GM12873 (cell line): Measurements from ENCODE around the gene CHAD.
A peak's percentile ranks its signal among the peaks of the same experiment; 100 is the strongest.

Experiments
- CTCF ChIP-seq: IDR thresholded peaks from 2 replicates; pipeline ENCODE4 v1.5.1; 2012; ENCODE audit warnings: low read depth, mild to moderate bottlenecking, moderate library complexity, low read length, control low read depth; ENCODE audit not compliant: insufficient read depth; ENCODE audit errors: missing control alignments

Gene CHAD

GRCh38 chr17:50481648-50482047 is 13.0 kb upstream of the CHAD start:
- no peak for TF ChIP-seq CTCF

DNA sequence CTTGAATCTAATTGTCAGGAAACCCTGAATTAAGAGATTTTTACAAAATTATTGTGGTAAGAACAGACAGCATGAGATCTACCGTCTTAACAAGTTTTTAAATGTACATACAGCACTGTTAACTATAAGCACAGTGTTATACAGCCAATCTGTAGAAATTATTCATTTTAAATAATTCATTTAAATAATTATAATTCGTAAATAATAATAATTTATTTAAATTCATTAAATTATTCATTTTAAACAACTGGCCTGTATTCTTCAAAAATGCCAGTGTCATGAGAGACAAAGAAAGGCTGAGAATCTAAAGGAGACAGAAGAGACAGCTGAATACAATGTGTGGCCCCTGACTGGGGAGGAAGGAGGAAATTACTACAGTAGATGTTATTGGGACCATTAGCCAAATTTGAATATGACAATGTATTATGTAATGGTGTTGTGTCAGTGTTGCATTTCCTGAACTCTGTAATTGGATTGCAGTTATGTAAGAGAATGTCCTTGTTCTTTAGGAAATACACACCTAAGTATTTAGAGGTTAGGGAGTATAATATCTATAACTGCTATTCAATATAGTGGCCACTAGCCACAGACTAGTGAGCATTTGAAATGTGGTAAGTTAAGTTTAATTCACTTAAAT is 12.3 kb upstream of the CHAD start:
- TF ChIP-seq CTCF = no peak

DNA sequence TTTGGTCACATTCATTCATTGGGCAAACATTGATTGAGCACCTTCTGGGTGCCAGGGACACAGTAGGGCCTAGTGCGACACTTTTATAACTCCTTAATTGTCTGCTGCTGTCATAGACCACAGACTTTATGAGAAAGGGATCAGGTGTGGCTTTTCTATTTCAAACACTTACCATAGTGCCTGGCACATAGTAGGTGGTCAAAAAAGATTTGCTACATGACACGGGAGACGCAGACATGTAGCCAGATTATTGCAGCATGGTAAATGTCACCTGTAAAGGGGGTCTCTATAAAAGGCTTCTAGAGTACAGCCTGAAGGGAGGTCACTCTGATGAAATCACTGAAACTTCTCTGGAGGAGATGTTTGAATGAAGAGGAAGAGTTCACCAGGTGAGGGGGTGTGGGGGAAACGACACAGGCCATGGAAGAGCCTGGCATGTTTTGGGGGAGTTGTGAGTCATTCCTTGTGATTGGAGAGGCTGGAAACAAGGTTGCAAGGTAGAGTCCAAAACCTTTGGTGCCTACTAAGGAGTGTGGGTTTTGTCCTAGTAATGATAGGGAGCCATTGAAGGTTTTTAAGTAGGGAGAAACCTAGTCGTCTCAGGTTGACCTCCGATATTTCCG is 11.6 kb upstream of the CHAD start:
- no peak for TF ChIP-seq CTCF

GRCh38 chr17:50479522-50480141 is 11.0 kb upstream of the CHAD start:
- peak; percentile 77 for TF ChIP-seq CTCF

- TF ChIP-seq CTCF = peak; percentile 85
Measured at GRCh38 chr17:50478391-50479381, 10.0 kb upstream of the CHAD start, which contains the start of gene RSAD1. TSS of gene RSAD1 (plus strand) at chr17:50478860. CDS start at chr17:50478885, 25 bp downstream.

GRCh38 chr17:50477976-50478375 is 9.3 kb upstream of the CHAD start:
- TF ChIP-seq CTCF = no peak
